ENCODE data around the gene SPATS2.

SPATS2 gene

GRCh38 chr12:49565406-49566265 lies 198.4 kb downstream of the SPATS2 start:
- peaks cover 49% of the 10 kb centered on the region for H3K79me2 ChIP-seq (ENCODE audit: control insufficient read depth, low read length)
- peaks cover 16% of the 10 kb centered on the region for H3K4me1 ChIP-seq (ENCODE audit: control insufficient read depth, low read length)
- H3K4me2 ChIP-seq (ENCODE audit: low read length), result no peak overlapping the region
- no peak for TF ChIP-seq EZH2phosphoT487 (IDR thresholded peaks at IDR 0.05; ENCODE audit: borderline replicate concordance, low read length)
- TF ChIP-seq CTCF (IDR thresholded peaks at IDR 0.05; ENCODE audit: low read depth, low read length, poor library complexity, severe bottlenecking), result no peak
- H3F3A ChIP-seq (ENCODE audit: control insufficient read depth, insufficient read depth), result no peaks in the 10 kb centered on the region; the same call in 1 of the 2 replicates
- H4K20me1 ChIP-seq (ENCODE audit: control insufficient read depth, insufficient read depth, low read depth, low read length), result no peaks in the 10 kb centered on the region
- no peaks in the 10 kb centered on the region for H3K9me2 ChIP-seq (replicated peaks; ENCODE audit: control insufficient read depth, low read length)
- H3K9me3 ChIP-seq (ENCODE audit: control insufficient read depth, insufficient read depth, low read length), result no peaks in the 10 kb centered on the region
- H3K36me3 ChIP-seq (ENCODE audit: control insufficient read depth, low read length), result peaks cover 59% of the 10 kb centered on the region
- no peaks in the 10 kb centered on the region for H3K27me3 ChIP-seq (ENCODE audit: control insufficient read depth, low read length)
- no peak overlapping the region for H3K27ac ChIP-seq (ENCODE audit: low read depth, low read length)
- no peak overlapping the region for H3K4me3 ChIP-seq (ENCODE audit: low read length)

GRCh38 chr12:49566361-49566760 lies 199.1 kb downstream of the SPATS2 start:
- no peak for TF ChIP-seq EZH2phosphoT487 (IDR thresholded peaks at IDR 0.05; ENCODE audit: borderline replicate concordance, low read length)
- no peak for TF ChIP-seq CTCF (IDR thresholded peaks at IDR 0.05; ENCODE audit: low read depth, low read length, poor library complexity, severe bottlenecking)
- Histone ChIP-seq H3F3A (ENCODE audit: control insufficient read depth, insufficient read depth) (no peaks in the 10 kb centered on the region; the same call in 1 of the 2 replicates), H3K9me2 (replicated peaks; ENCODE audit: control insufficient read depth, low read length) (no peaks in the 10 kb centered on the region), H3K27ac (ENCODE audit: low read depth, low read length) (no peak overlapping the region), H3K4me2 (ENCODE audit: low read length) (peak overlapping the region; percentile 83), H3K4me1 (ENCODE audit: control insufficient read depth, low read length) (peaks cover 16% of the 10 kb centered on the region), H3K4me3 (ENCODE audit: low read length) (peak overlapping the region; percentile 91), H3K27me3 (ENCODE audit: control insufficient read depth, low read length) (no peaks in the 10 kb centered on the region), H3K79me2 (ENCODE audit: control insufficient read depth, low read length) (peaks cover 56% of the 10 kb centered on the region), H3K9me3 (ENCODE audit: control insufficient read depth, insufficient read depth, low read length) (no peaks in the 10 kb centered on the region), H3K36me3 (ENCODE audit: control insufficient read depth, low read length) (peaks cover 53% of the 10 kb centered on the region), H4K20me1 (ENCODE audit: control insufficient read depth, insufficient read depth, low read depth, low read length) (no peaks in the 10 kb centered on the region)

- Histone ChIP-seq H3K36me3 (ENCODE audit: control insufficient read depth, low read length) (peaks cover 51% of the 10 kb centered on the region), H4K20me1 (ENCODE audit: control insufficient read depth, insufficient read depth, low read depth, low read length) (no peaks in the 10 kb centered on the region), H3F3A (ENCODE audit: control insufficient read depth, insufficient read depth) (no peaks in the 10 kb centered on the region), H3K4me2 (ENCODE audit: low read length) (peak overlapping the region; percentile 83), H3K27ac (ENCODE audit: low read depth, low read length) (peak overlapping the region; percentile 60), H3K9me3 (ENCODE audit: control insufficient read depth, insufficient read depth, low read length) (no peaks in the 10 kb centered on the region), H3K4me3 (ENCODE audit: low read length) (peak overlapping the region; percentile 91), H3K27me3 (ENCODE audit: control insufficient read depth, low read length) (no peaks in the 10 kb centered on the region), H3K79me2 (ENCODE audit: control insufficient read depth, low read length) (peaks cover 65% of the 10 kb centered on the region), H3K4me1 (ENCODE audit: control insufficient read depth, low read length) (peaks cover 16% of the 10 kb centered on the region), H3K9me2 (replicated peaks; ENCODE audit: control insufficient read depth, low read length) (no peaks in the 10 kb centered on the region)
- no peak for TF ChIP-seq EZH2phosphoT487 (IDR thresholded peaks at IDR 0.05; ENCODE audit: borderline replicate concordance, low read length)
- no peak for TF ChIP-seq CTCF (IDR thresholded peaks at IDR 0.05; ENCODE audit: low read depth, low read length, poor library complexity, severe bottlenecking)
Measured at GRCh38 chr12:49567302-49567610, 200.0 kb downstream of the SPATS2 start.
